Upper lobe of left lung (tissue), 6 donors: ENCODE results near the gene ZHX3. TPM values are rescaled to one million over a fixed set of nuclear protein-coding genes. Genes with fewer than 3 reads are reported as not detected.

Source experiments
- ATAC-seq, 2 donors: fragments of 200-7000 bp; cut with Tn5 transposase; one replicate each; pipeline ENCODE4 v1.9.1; 2022; ENCODE audit warnings: mild to moderate bottlenecking in 2 of 2, moderate library complexity in 2 of 2; ENCODE audit not compliant: low FRiP score in 2 of 2
- DNase-seq, 2 donors: peaks; one replicate each; pipeline ENCODE4 v3.0.0-alpha.2; 2019 to 2020
- H3K27ac ChIP-seq, 4 donors: fragments of 200-600 bp; sonication (generic); one replicate each; pipeline ENCODE4 v1.5.1; 2016 to 2019
- H3K27me3 ChIP-seq, 4 donors: fragments of 200-600 bp; sonication (generic); one replicate each; pipeline ENCODE4 v1.5.1; 2017 to 2019
- H3K36me3 ChIP-seq, 4 donors: fragments of 200-600 bp; sonication (generic); one replicate each; pipeline ENCODE4 v1.5.1; 2016 to 2019
- H3K4me1 ChIP-seq, 4 donors: fragments of 200-600 bp; sonication (generic); one replicate each; pipeline ENCODE4 v1.5.1; 2018 to 2019
- H3K4me3 ChIP-seq, 4 donors: fragments of 200-600 bp; sonication (generic); one replicate each; pipeline ENCODE4 v1.5.1; 2017 to 2019; ENCODE audit warnings: mild to moderate bottlenecking in 2 of 4, moderate library complexity in 1 of 4
- H3K9me3 ChIP-seq, 4 donors: fragments of 200-600 bp; sonication (generic); one replicate each; pipeline ENCODE4 v1.5.1; 2018 to 2019
- CTCF ChIP-seq, 6 experiments: fragments of 450-650 bp in 4 of 6; fragments of 200-600 bp in 2 of 6; sonication (generic) in 2 of 6; IDR thresholded peaks; one replicate each; pipeline ENCODE4 v1.5.1; 2016 to 2019; ENCODE audit warnings: antibody characterized with exemption in 6 of 6
- EP300 ChIP-seq, 4 donors: sonication (generic); formaldehyde crosslinking; IDR thresholded peaks; one replicate each; pipeline ENCODE4 v1.5.1; 2017; ENCODE audit warnings: antibody characterized with exemption in 4 of 4, control low read depth in 2 of 4
- POLR2A ChIP-seq, 4 donors: fragments of 450-650 bp; IDR thresholded peaks; one replicate each; pipeline ENCODE4 v1.5.1; 2016 to 2017; ENCODE audit warnings: antibody characterized with exemption in 4 of 4, mild to moderate bottlenecking in 2 of 4
- POLR2AphosphoS5 ChIP-seq, 2 donors: sonication (generic); formaldehyde crosslinking; IDR thresholded peaks; one replicate each; pipeline ENCODE4 v1.5.1; 2017; ENCODE audit warnings: antibody characterized with exemption in 2 of 2
- WGBS, 2 donors: methylation state at CpG; one replicate each; pipeline ENCODE4 v1.1.5; 2017 to 2018; 5-methylcytosine and 5-hydroxymethylcytosine counted together
- total RNA-seq, 6 donors: library from RNA; depleted of rRNA in 4 of 6; stranded (reverse); fragments of >200 nt in 4 of 6; gene quantifications; one replicate each; pipeline versions ENCODE4 v1.1.0 to v1.2.1, GENCODE V29; 2016 to 2021
- donor health status: DM: no; HTN: no; CAD: no; lungs with moderate emphysema.
- donor health status: DM: no; HTN: yes; CAD: no; lungs with severe emphysema.

ZHX3 gene
- total RNA-seq, 6 donors from 2014 or later, result 30.4 to 57.5 (median 44.9) TPM

- Histone ChIP-seq H3K36me3 (peaks cover 0 to 26% (median 10%) of the 10 kb centered on the region in 4 donors), H3K4me1 (peaks cover 0 to 3% (median 0%) of the 10 kb centered on the region in 4 donors), H3K27ac (no peak overlapping the region), H3K9me3 (peaks cover 0 to 9% (median 5%) of the 10 kb centered on the region in 4 donors), H3K27me3 (no peaks in the 10 kb centered on the region), H3K4me3 (no peak overlapping the region)
- 89 to 92% methylated on average over 3 of the region's 3 CpGs for WGBS, 2 donors
- DNase-seq, result no peak
- no peak for ATAC-seq
- TF ChIP-seq EP300 (IDR thresholded peaks at IDR 0.05), result no peak
- no peak for TF ChIP-seq CTCF (IDR thresholded peaks at IDR 0.05)
- no peak for TF ChIP-seq POLR2A (IDR thresholded peaks at IDR 0.05)
- TF ChIP-seq POLR2AphosphoS5 (IDR thresholded peaks at IDR 0.05), result no peak
These were observed 116.9 kb downstream of the ZHX3 start for GRCh38 chr20:41200446-41201202.

- Histone ChIP-seq H3K27me3 (no peaks in the 10 kb centered on the region), H3K4me3 (no peak overlapping the region), H3K9me3 (peaks cover 0 to 9% (median 5%) of the 10 kb centered on the region in 4 donors), H3K4me1 (no peaks in the 10 kb centered on the region), H3K36me3 (peaks cover 0 to 13% (median 3%) of the 10 kb centered on the region in 4 donors), H3K27ac (no peak overlapping the region)
- DNase-seq, result no peak
- WGBS, 2 donors, result 95 to 97% methylated on average over 4 of the region's 4 CpGs
- TF ChIP-seq POLR2A (IDR thresholded peaks at IDR 0.05) (no peak), EP300 (IDR thresholded peaks at IDR 0.05) (no peak), POLR2AphosphoS5 (IDR thresholded peaks at IDR 0.05) (no peak), CTCF (IDR thresholded peaks at IDR 0.05) (no peak)
- no peak for ATAC-seq
These were observed 119.1 kb downstream of the ZHX3 start for GRCh38 chr20:41198443-41198842.

GRCh38 chr20:41196653-41197225, 120.8 kb downstream of the ZHX3 start:
- TF ChIP-seq POLR2AphosphoS5 (IDR thresholded peaks at IDR 0.05) (no peak), EP300 (IDR thresholded peaks at IDR 0.05) (no peak), POLR2A (IDR thresholded peaks at IDR 0.05) (no peak), CTCF (IDR thresholded peaks at IDR 0.05) (no peak)
- ATAC-seq (no peak), DNase-seq (no peak)
- Histone ChIP-seq H3K9me3 (peaks cover 0 to 9% (median 7%) of the 10 kb centered on the region in 4 donors), H3K27ac (no peak overlapping the region), H3K36me3 (peaks cover 0 to 3% (median 2%) of the 10 kb centered on the region in 4 donors), H3K27me3 (no peaks in the 10 kb centered on the region), H3K4me3 (no peak overlapping the region), H3K4me1 (no peaks in the 10 kb centered on the region)
- 91 to 96% methylated on average over 1 of the region's 1 CpG for WGBS, 2 donors

- H3K4me1 ChIP-seq, result no peaks in the 10 kb centered on the region
- no peak overlapping the region for H3K4me3 ChIP-seq
- H3K36me3 ChIP-seq, result peaks cover 0 to 3% (median 2%) of the 10 kb centered on the region in 4 donors
- no peak overlapping the region for H3K27ac ChIP-seq
- WGBS, 2 donors, result 94 to 97% methylated on average over 3 of the region's 3 CpGs
- no peak for ATAC-seq
- H3K27me3 ChIP-seq, result no peaks in the 10 kb centered on the region
- TF ChIP-seq EP300 (IDR thresholded peaks at IDR 0.05), result no peak
- no peak for TF ChIP-seq POLR2AphosphoS5 (IDR thresholded peaks at IDR 0.05)
- TF ChIP-seq CTCF (IDR thresholded peaks at IDR 0.05), result no peak
- no peak for TF ChIP-seq POLR2A (IDR thresholded peaks at IDR 0.05)
- no peak for DNase-seq
- peaks cover 0 to 7% (median 1%) of the 10 kb centered on the region in 4 donors for H3K9me3 ChIP-seq
These were observed 125.0 kb downstream of the ZHX3 start for GRCh38 chr20:41192575-41192974.
